HCT116 (cell line): ENCODE results near the gene GARNL3. TPM values are rescaled to one million over a fixed set of nuclear protein-coding genes. Genes with fewer than 3 reads are reported as not detected.

Experiments used
- ATAC-seq: fragments of 200-7000 bp; cut with Tn5 transposase; 2 replicates; pipeline ENCODE4 v1.9.1; 2020; ENCODE audit warnings: mild to moderate bottlenecking, moderate library complexity
- BruUV-seq: library from RNA; stranded (reverse); fragments of 400-500 nt; replicated peaks from 2 replicates; lab custom pipeline; 2021; lab: Mats Ljungman, UMichigan
- CTCF ChIA-PET: fragments of 300-600 bp; sonication (Branson Sonifier 250); formaldehyde crosslinking; loops from one replicate; lab custom pipeline; 2021; ENCODE audit warnings: antibody characterized with exemption; lab: Charles Lee
- POLR2A ChIA-PET: fragments of 300-600, 350-600 bp; sonication (Branson Sonifier 250); formaldehyde crosslinking; loops from one replicate; lab custom pipeline; 2021; ENCODE audit warnings: antibody characterized with exemption; lab: Charles Lee
- RAD21 ChIA-PET, 2 experiments: fragments of 300-600 bp; sonication (Branson Sonifier 250); formaldehyde crosslinking; loops; one replicate each; lab custom pipeline; 2023; ENCODE audit warnings: low total read pairs in 2 of 2; ENCODE audit not compliant: uncharacterized antibody in 2 of 2, unreplicated experiment in 2 of 2, low non-redundant PET in 1 of 2; lab: Charles Lee
- DNase-seq: peaks from one replicate; pipeline ENCODE4 v3.0.0-alpha.2; 2010; ENCODE audit warnings: low read depth, low spot score
- H2AFZ ChIP-seq: fragments of 200-600 bp; shearing (Covaris generic), sonication (generic); 2 replicates; pipeline ENCODE4 v1.6.1; 2017; ENCODE audit warnings: low read depth, mixed run types, mixed read lengths, antibody characterized with exemption, low read length; ENCODE audit not compliant: poor library complexity, severe bottlenecking
- H3K27ac ChIP-seq: 2 replicates; pipeline ENCODE4 v1.5.1; 2012; ENCODE audit warnings: low read depth, low read length
- H3K27me3 ChIP-seq: fragments of 200-600 bp; sonication (generic); 2 replicates; pipeline ENCODE4 v1.6.1; 2016; ENCODE audit warnings: mixed run types, low read length, mixed read lengths; ENCODE audit not compliant: insufficient read depth
- H3K36me3 ChIP-seq, 2 experiments: fragments of 200-500 bp in 1 of 2; fragments of 200-600 bp in 1 of 2; sonication (Bioruptor generic) in 1 of 2; sonication (generic) in 1 of 2; 2 replicates each; pipeline versions ENCODE4 v1.5.1 to v1.6.1; 2014 to 2016; ENCODE audit warnings: low read length in 2 of 2, inconsistent platforms in 1 of 2, mixed read lengths in 1 of 2, mixed run types in 1 of 2; ENCODE audit not compliant: insufficient read depth in 2 of 2, control insufficient read depth in 1 of 2
- H3K4me1 ChIP-seq, 2 experiments: fragments of 200-600 bp in 1 of 2; sonication (generic) in 1 of 2; 2 replicates each; pipeline versions ENCODE4 v1.5.1 to v1.6.1; 2012 to 2017; ENCODE audit warnings: low read length in 2 of 2, inconsistent platforms in 1 of 2, mild to moderate bottlenecking in 1 of 2, mixed read lengths in 1 of 2, mixed run types in 1 of 2, moderate library complexity in 1 of 2; ENCODE audit not compliant: insufficient read depth in 2 of 2, control insufficient read depth in 1 of 2
- H3K4me2 ChIP-seq: fragments of 200-600 bp; sonication (generic); 2 replicates; pipeline ENCODE4 v1.6.1; 2017; ENCODE audit warnings: mixed run types, low read length, mixed read lengths
- H3K4me3 ChIP-seq, 2 experiments: fragments of 200-600 bp in 1 of 2; sonication (generic) in 1 of 2; replicated peaks in 1 of 2; 2 replicates each; pipeline ENCODE4 v1.5.1; 2011 to 2016; ENCODE audit warnings: low read length in 2 of 2, control low read depth in 1 of 2, low read depth in 1 of 2, mild to moderate bottlenecking in 1 of 2, mixed read lengths in 1 of 2, mixed run types in 1 of 2
- H3K79me2 ChIP-seq: fragments of 200-600 bp; sonication (generic); 2 replicates; pipeline ENCODE4 v1.6.1; 2017; ENCODE audit warnings: mild to moderate bottlenecking, mixed run types, low read length, moderate library complexity, mixed read lengths; ENCODE audit not compliant: insufficient read depth
- H3K9ac ChIP-seq: fragments of 200-600 bp; sonication (generic); 2 replicates; pipeline ENCODE4 v1.6.1; 2016; ENCODE audit warnings: low read length, mixed read lengths
- H3K9me2 ChIP-seq: fragments of 200-600 bp; sonication (generic), shearing (Covaris generic); 2 replicates; pipeline ENCODE4 v1.6.1; 2017; ENCODE audit warnings: mixed run types, mild to moderate bottlenecking, moderate library complexity; ENCODE audit not compliant: insufficient read depth
- H3K9me3 ChIP-seq, 2 experiments: fragments of 200-500 bp in 1 of 2; fragments of 200-600 bp in 1 of 2; sonication (Bioruptor generic) in 1 of 2; sonication (generic) in 1 of 2; 2 replicates each; pipeline ENCODE4 v1.6.1; 2014 to 2017; ENCODE audit warnings: low read length in 2 of 2, mixed read lengths in 2 of 2, inconsistent platforms in 1 of 2, low read depth in 1 of 2, mild to moderate bottlenecking in 1 of 2, mixed run types in 1 of 2, moderate library complexity in 1 of 2; ENCODE audit not compliant: control insufficient read depth in 1 of 2, insufficient read depth in 1 of 2
- H4K20me1 ChIP-seq: fragments of 200-600 bp; sonication (generic), shearing (Covaris generic); 2 replicates; pipeline ENCODE4 v1.6.1; 2017; ENCODE audit warnings: mixed run types, mild to moderate bottlenecking, moderate library complexity; ENCODE audit not compliant: insufficient read depth
- CBX3 ChIP-seq: IDR thresholded peaks from 2 replicates; pipeline ENCODE4 v1.6.1; 2012; ENCODE audit warnings: low read depth
- EGR1 ChIP-seq: IDR thresholded peaks from 2 replicates; pipeline ENCODE4 v1.6.1; 2012; ENCODE audit warnings: low read depth
- EZH2 ChIP-seq: fragments of 200-600 bp; sonication (generic); IDR thresholded peaks from 2 replicates; pipeline ENCODE4 v1.6.1; 2017; ENCODE audit warnings: antibody characterized with exemption, mixed run types
- FOSL1 ChIP-seq: IDR thresholded peaks from 2 replicates; pipeline ENCODE4 v1.6.1; 2012; ENCODE audit warnings: low read depth
- JUND ChIP-seq: IDR thresholded peaks from 2 replicates; pipeline ENCODE4 v1.6.1; 2012
- POLR2A ChIP-seq: IDR thresholded peaks from 2 replicates; pipeline ENCODE4 v1.7.0; 2011; ENCODE audit warnings: borderline replicate concordance; ENCODE audit not compliant: insufficient read depth, insufficient read length; ENCODE audit errors: extremely low read depth
- POLR2AphosphoS5 ChIP-seq: IDR thresholded peaks from 2 replicates; pipeline ENCODE4 v1.6.1; 2011; ENCODE audit warnings: mild to moderate bottlenecking, low read depth, low read length, moderate library complexity
- SIN3A ChIP-seq: IDR thresholded peaks from 2 replicates; pipeline ENCODE4 v1.6.1; 2012; ENCODE audit warnings: low read depth
- SP1 ChIP-seq: IDR thresholded peaks from 2 replicates; pipeline ENCODE4 v1.6.1; 2012; ENCODE audit warnings: low read depth
- SRF ChIP-seq: IDR thresholded peaks from 2 replicates; pipeline ENCODE4 v1.6.1; 2012; ENCODE audit warnings: low read depth
- TCF7L2 ChIP-seq: IDR thresholded peaks from 2 replicates; pipeline ENCODE4 v1.7.0; 2011; ENCODE audit warnings: borderline replicate concordance, inconsistent platforms; ENCODE audit not compliant: insufficient read depth, insufficient read length; ENCODE audit errors: extremely low read depth
- YY1 ChIP-seq: IDR thresholded peaks from 2 replicates; pipeline ENCODE4 v1.6.1; 2011; ENCODE audit warnings: low read length, low read depth, moderate library complexity, mild to moderate bottlenecking; ENCODE audit not compliant: insufficient replicate concordance; ENCODE audit errors: extremely low read depth
- ZFX ChIP-seq: fragments of 450-650 bp; IDR thresholded peaks from 2 replicates; pipeline ENCODE4 v1.6.1; 2017
- ZNF274 ChIP-seq: fragments of 200-500 bp; sonication (Bioruptor generic); IDR thresholded peaks from 2 replicates; pipeline ENCODE4 v1.6.1; 2014; ENCODE audit warnings: mild to moderate bottlenecking, low read depth, low read length, inconsistent platforms
- intact Hi-C: fragments of 100-400 bp; cut with micrococcal nuclease; formaldehyde crosslinking; loops from 2 replicates; pipeline ENCODE4 v1.10.0; 2022
- total RNA-seq: library from RNA; stranded (reverse); gene quantifications from one replicate; pipeline ENCODE4 v1.2.1, GENCODE V29; 2021; ENCODE audit not compliant: unreplicated experiment
- TF ChIP-seq, protein P1 (sequence below), 3 experiments: fragments of 200-600 bp in 1 of 3; sonication (generic) in 1 of 3; IDR thresholded peaks in 2 of 3; conservative IDR thresholded peaks in 1 of 3; 2 replicates each; pipeline ENCODE4 v1.5.1; 2012 to 2017; ENCODE audit warnings: low read depth in 2 of 3, low read length in 2 of 3, antibody characterized with exemption in 1 of 3, borderline replicate concordance in 1 of 3, control low read depth in 1 of 3, mild to moderate bottlenecking in 1 of 3, mixed read lengths in 1 of 3, mixed run types in 1 of 3, moderate library complexity in 1 of 3; ENCODE audit not compliant: insufficient read depth in 1 of 3
- TF ChIP-seq, protein P2 (sequence below): IDR thresholded peaks from 2 replicates; pipeline ENCODE4 v1.6.1; 2012; ENCODE audit warnings: low read depth
- TF ChIP-seq, protein P3 (sequence below): IDR thresholded peaks from 2 replicates; pipeline ENCODE4 v1.6.1; 2011; ENCODE audit warnings: mild to moderate bottlenecking, low read length, moderate library complexity; ENCODE audit not compliant: insufficient replicate concordance; ENCODE audit errors: extremely low read depth

Gene GARNL3
- total RNA-seq, 1 experiment from 2014 or later: 8.8 TPM

DNA sequence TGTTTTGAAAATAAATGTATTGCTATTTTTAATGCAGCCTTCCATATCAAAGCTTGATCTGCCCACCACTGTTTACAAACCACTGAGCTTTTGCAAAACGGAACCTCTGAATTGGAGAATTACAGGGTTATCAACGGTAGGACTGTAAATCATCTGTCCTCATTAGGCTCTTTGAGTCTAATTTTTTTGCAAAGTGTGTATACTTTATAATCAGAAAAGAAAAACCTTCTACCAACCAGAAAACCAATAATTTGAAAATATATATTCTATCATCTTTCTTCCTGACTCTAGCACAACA is 125.6 kb downstream of the GARNL3 start:
- BruUV-seq: no TSS peak
- Histone ChIP-seq H2AFZ (no peak overlapping the region), H3K4me3 (no peak overlapping the region), H3K27ac (no peak overlapping the region), H3K9me3 (no peaks in the 10 kb centered on the region), H3K9ac (no peak overlapping the region), H3K9me2 (no peaks in the 10 kb centered on the region), H3K36me3 (no peaks in the 10 kb centered on the region), H3K27me3 (peaks cover 20% of the 10 kb centered on the region; the same call in 1 of the 2 replicates), H3K79me2 (no peaks in the 10 kb centered on the region), H3K4me1 (peaks cover 37 to 48% of the 10 kb centered on the region in 2 experiments), H3K4me2 (peak overlapping the region; percentile 68; the same call in 1 of the 2 replicates), H4K20me1 (no peaks in the 10 kb centered on the region)
- POLR2A ChIA-PET: no interaction called here
- no peak for DNase-seq
- ATAC-seq: no peak
- intact Hi-C loops: loop anchor here (2.0 kb wide), 1 partner anchor 175 kb away; no protein-coding TSS in a partner anchor
- CTCF ChIA-PET: no interaction called here
- no peak for TF ChIP-seq EZH2
- no peak for TF ChIP-seq SIN3A
- no peak for TF ChIP-seq CBX3
- no peak for TF ChIP-seq FOSL1
- no peak for TF ChIP-seq JUND
- TF ChIP-seq, protein P1, sequence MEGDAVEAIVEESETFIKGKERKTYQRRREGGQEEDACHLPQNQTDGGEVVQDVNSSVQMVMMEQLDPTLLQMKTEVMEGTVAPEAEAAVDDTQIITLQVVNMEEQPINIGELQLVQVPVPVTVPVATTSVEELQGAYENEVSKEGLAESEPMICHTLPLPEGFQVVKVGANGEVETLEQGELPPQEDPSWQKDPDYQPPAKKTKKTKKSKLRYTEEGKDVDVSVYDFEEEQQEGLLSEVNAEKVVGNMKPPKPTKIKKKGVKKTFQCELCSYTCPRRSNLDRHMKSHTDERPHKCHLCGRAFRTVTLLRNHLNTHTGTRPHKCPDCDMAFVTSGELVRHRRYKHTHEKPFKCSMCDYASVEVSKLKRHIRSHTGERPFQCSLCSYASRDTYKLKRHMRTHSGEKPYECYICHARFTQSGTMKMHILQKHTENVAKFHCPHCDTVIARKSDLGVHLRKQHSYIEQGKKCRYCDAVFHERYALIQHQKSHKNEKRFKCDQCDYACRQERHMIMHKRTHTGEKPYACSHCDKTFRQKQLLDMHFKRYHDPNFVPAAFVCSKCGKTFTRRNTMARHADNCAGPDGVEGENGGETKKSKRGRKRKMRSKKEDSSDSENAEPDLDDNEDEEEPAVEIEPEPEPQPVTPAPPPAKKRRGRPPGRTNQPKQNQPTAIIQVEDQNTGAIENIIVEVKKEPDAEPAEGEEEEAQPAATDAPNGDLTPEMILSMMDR (IDR thresholded peaks at IDR 0.05 in 2 of 3, conservative IDR thresholded peaks at IDR 0.05 in 1 of 3; ENCODE audit: borderline replicate concordance in 1 of 3, insufficient read depth in 1 of 3, low read depth in 2 of 3, low read length in 2 of 3): no peak
- no peak for TF ChIP-seq TCF7L2
- TF ChIP-seq POLR2A: no peak
- no peak for TF ChIP-seq EGR1
- no peak for TF ChIP-seq ZNF274
- no peak for TF ChIP-seq YY1
- TF ChIP-seq ZFX: no peak
- TF ChIP-seq, protein P2, sequence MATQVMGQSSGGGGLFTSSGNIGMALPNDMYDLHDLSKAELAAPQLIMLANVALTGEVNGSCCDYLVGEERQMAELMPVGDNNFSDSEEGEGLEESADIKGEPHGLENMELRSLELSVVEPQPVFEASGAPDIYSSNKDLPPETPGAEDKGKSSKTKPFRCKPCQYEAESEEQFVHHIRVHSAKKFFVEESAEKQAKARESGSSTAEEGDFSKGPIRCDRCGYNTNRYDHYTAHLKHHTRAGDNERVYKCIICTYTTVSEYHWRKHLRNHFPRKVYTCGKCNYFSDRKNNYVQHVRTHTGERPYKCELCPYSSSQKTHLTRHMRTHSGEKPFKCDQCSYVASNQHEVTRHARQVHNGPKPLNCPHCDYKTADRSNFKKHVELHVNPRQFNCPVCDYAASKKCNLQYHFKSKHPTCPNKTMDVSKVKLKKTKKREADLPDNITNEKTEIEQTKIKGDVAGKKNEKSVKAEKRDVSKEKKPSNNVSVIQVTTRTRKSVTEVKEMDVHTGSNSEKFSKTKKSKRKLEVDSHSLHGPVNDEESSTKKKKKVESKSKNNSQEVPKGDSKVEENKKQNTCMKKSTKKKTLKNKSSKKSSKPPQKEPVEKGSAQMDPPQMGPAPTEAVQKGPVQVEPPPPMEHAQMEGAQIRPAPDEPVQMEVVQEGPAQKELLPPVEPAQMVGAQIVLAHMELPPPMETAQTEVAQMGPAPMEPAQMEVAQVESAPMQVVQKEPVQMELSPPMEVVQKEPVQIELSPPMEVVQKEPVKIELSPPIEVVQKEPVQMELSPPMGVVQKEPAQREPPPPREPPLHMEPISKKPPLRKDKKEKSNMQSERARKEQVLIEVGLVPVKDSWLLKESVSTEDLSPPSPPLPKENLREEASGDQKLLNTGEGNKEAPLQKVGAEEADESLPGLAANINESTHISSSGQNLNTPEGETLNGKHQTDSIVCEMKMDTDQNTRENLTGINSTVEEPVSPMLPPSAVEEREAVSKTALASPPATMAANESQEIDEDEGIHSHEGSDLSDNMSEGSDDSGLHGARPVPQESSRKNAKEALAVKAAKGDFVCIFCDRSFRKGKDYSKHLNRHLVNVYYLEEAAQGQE: no peak
- TF ChIP-seq SRF: no peak
- no peak for TF ChIP-seq SP1
- TF ChIP-seq POLR2AphosphoS5: no peak
- TF ChIP-seq, protein P3, sequence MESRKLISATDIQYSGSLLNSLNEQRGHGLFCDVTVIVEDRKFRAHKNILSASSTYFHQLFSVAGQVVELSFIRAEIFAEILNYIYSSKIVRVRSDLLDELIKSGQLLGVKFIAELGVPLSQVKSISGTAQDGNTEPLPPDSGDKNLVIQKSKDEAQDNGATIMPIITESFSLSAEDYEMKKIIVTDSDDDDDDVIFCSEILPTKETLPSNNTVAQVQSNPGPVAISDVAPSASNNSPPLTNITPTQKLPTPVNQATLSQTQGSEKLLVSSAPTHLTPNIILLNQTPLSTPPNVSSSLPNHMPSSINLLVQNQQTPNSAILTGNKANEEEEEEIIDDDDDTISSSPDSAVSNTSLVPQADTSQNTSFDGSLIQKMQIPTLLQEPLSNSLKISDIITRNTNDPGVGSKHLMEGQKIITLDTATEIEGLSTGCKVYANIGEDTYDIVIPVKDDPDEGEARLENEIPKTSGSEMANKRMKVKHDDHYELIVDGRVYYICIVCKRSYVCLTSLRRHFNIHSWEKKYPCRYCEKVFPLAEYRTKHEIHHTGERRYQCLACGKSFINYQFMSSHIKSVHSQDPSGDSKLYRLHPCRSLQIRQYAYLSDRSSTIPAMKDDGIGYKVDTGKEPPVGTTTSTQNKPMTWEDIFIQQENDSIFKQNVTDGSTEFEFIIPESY: no peak
- RAD21 ChIA-PET: no interaction called here
